ENCODE data around the gene NAGLU.

- no peak for TF ChIP-seq POLR2A (IDR thresholded peaks at IDR 0.05; ENCODE audit: low read depth, low read length)
- no peak for TF ChIP-seq POLR2AphosphoS5 (IDR thresholded peaks at IDR 0.05; ENCODE audit: low read depth, low read length)
- TF ChIP-seq TAF1 (IDR thresholded peaks at IDR 0.05; ENCODE audit: borderline replicate concordance, low read depth, low read length), result no peak
Observed at GRCh38 chr17:42559075-42559474, 23.0 kb downstream of the NAGLU start.
